Measurements from ENCODE around the gene NDUFS6. TPM values are rescaled to one million over a fixed set of nuclear protein-coding genes. Genes with fewer than 3 reads are reported as not detected.

Gene NDUFS6
- total and polyA plus RNA-seq, 8 donors, result 26.8 to 55.8 (median 40.7) TPM

DNA sequence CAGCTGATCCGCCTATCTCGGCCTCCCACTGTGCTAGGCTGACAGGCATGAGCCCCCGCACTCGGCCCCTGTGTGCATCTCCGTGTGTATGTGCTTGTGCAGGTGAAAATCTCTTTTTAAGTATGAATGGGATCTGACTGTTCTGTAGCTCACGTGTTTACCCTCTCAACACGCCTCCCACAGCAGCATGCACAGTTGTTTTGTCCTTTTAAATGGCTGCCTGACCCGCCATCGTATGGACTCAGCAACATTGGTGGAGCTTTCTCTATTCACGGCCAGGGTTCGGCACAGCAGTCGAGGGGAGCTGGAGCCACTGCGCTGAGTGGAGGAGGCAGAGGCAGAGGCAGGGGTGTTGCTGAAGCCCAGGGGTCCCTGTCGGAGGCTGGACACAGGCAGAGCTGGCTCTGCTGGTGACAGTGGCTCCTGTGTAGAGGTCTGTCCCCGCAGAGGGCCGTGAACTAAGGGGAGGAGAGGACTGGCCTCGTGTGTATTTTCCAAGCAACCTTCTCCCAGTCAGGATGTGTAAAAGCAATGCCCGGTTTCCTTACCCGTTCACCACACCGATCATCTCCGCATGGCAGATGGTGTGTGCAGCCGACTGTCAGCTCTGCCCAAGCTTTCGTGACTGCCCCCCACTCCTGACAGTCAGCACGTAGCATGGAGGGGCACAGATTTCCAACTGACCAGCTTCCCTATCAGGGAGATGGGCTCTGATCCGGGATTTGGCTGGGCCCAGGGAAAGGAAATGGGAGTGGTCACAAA, 38.9 kb upstream of the NDUFS6 start:
- intact Hi-C loops (cut with DNase I), result loop anchor here in 1 of 2 donors (10.0 kb wide), 1 partner anchor 262 kb away; no protein-coding TSS in a partner anchor
- Histone ChIP-seq H3K4me1 (no peaks in the 10 kb centered on the region), H3K36me3 (no peaks in the 10 kb centered on the region), H3K27ac (no peak overlapping the region), H3K4me3 (no peak overlapping the region), H3K9me3 (no peaks in the 10 kb centered on the region), H3K27me3 (peaks cover 0 to 67% of the 10 kb centered on the region in 2 donors)
- no peak for ATAC-seq
- peak in 2 of 4 donors; percentile 19 to 39 for DNase-seq
- TF ChIP-seq, protein P1, sequence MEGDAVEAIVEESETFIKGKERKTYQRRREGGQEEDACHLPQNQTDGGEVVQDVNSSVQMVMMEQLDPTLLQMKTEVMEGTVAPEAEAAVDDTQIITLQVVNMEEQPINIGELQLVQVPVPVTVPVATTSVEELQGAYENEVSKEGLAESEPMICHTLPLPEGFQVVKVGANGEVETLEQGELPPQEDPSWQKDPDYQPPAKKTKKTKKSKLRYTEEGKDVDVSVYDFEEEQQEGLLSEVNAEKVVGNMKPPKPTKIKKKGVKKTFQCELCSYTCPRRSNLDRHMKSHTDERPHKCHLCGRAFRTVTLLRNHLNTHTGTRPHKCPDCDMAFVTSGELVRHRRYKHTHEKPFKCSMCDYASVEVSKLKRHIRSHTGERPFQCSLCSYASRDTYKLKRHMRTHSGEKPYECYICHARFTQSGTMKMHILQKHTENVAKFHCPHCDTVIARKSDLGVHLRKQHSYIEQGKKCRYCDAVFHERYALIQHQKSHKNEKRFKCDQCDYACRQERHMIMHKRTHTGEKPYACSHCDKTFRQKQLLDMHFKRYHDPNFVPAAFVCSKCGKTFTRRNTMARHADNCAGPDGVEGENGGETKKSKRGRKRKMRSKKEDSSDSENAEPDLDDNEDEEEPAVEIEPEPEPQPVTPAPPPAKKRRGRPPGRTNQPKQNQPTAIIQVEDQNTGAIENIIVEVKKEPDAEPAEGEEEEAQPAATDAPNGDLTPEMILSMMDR (IDR thresholded peaks at IDR 0.05), result no peak

DNA sequence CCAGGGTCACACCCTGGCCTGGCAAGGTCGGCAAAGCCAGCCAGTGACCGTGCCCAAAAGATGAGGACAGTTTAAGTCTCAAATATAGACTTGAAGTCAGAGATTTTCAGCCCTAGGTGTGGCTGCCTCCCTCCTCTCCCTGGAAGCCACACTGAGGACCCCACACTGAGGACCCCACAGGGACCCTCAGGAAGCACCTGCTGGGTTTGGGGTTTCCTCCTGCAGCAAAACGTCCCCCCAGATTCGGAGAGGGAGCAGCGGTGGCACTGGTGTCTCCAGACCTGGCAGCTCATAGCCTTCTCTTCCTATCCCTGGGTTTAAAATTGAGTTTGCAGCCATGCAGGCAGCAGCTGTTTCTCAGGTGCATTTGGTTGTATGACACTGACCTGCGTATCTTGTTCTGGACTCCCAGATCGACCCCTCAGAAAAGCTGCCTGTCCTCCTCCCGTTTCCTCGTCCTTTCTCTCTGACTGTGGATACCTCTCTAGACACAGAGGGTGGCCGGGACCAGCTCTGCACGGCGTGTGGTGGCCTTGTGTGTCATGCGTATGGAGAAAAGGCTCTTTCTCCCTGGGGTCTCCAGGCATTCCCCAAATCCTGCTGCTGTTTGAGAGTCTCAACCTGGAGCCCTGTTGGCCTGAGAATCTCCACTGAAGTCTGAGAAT, 38.2 kb upstream of the NDUFS6 start:
- ATAC-seq, result no peak
- Histone ChIP-seq H3K4me3 (no peak overlapping the region), H3K4me1 (no peaks in the 10 kb centered on the region), H3K27ac (no peak overlapping the region), H3K9me3 (no peaks in the 10 kb centered on the region), H3K27me3 (peaks cover 0 to 73% of the 10 kb centered on the region in 2 donors), H3K36me3 (no peaks in the 10 kb centered on the region)
- intact Hi-C loops (cut with DNase I), result loop anchor here in 1 of 2 donors (10.0 kb wide), 1 partner anchor 262 kb away; no protein-coding TSS in a partner anchor
- DNase-seq, result peak in 2 of 4 donors; percentile 19 to 63
- TF ChIP-seq, protein P1 (IDR thresholded peaks at IDR 0.05), result no peak

DNA sequence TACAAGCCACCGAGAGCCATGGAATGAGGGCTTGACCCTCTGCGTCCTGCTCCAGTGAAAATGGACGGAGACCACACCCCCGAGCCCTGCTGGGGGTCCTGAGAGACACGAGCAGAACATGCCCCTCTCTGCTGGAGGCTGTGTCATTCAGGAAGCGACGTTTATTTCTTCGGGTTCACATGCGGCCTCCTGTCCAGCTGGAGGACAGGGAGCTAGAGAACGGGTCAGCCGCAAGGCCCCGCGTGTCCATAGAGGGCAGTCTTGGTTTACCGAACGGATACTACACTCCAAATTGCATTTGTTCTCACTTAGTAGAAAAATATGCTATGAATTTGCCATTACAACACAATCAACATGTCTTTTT, 37.7 kb upstream of the NDUFS6 start:
- intact Hi-C loops (cut with DNase I), result loop anchor here in 1 of 2 donors (10.0 kb wide), 1 partner anchor 261 kb away; no protein-coding TSS in a partner anchor
- H3K4me3 ChIP-seq, result no peak overlapping the region
- ATAC-seq (peak; percentile 73), DNase-seq (peak; percentile 35 to 68 (median 53))
- no peaks in the 10 kb centered on the region for H3K4me1 ChIP-seq
- no peak overlapping the region for H3K27ac ChIP-seq
- H3K9me3 ChIP-seq, result no peaks in the 10 kb centered on the region
- H3K27me3 ChIP-seq, result peaks cover 0 to 77% of the 10 kb centered on the region in 2 donors
- H3K36me3 ChIP-seq, result no peaks in the 10 kb centered on the region
- TF ChIP-seq, protein P1 (IDR thresholded peaks at IDR 0.05), result peak; percentile 41 to 47

DNA sequence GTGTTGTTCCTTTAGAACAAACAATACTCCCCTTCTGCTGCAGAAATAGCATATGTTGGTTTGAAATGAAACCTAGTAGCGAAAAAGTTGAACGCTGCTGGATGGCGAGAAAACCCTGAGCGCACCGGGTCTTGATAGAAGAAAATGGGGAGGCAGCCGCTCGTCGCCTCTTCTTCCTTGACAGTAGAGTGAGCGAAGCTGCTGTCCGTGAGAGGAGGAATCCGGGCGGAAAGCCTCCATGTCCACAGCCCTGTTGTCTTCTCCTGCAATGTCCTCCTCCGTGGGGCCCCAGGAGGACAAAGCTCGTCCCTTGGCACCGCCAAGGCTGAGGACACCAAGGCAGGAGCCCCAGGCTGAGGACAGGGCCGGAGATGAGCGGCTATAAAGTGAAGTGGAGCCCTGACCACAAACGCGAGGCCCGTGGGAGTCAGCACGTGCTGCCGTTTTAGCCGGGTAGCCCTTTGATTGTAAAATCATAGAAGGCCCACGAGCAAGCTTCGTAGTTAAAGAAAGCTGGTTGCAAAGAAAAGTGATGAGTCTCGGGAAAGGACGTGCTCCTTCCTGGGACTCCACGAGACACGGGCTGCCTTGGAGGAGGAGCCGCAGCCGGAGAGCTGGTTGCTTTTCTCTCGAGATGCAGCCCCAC, 37.1 kb upstream of the NDUFS6 start:
- Histone ChIP-seq H3K27ac (no peak overlapping the region), H3K9me3 (no peaks in the 10 kb centered on the region), H3K27me3 (peaks cover 0 to 77% of the 10 kb centered on the region in 2 donors), H3K4me3 (no peak overlapping the region), H3K4me1 (no peaks in the 10 kb centered on the region), H3K36me3 (no peaks in the 10 kb centered on the region)
- TF ChIP-seq, protein P1 (IDR thresholded peaks at IDR 0.05), result no peak
- ATAC-seq, result no peak
- DNase-seq, result peak in 2 of 4 donors; percentile 19 to 47
- intact Hi-C loops (cut with DNase I), result loop anchor here in 1 of 2 donors (10.0 kb wide), 1 partner anchor 261 kb away; no protein-coding TSS in a partner anchor
